Transverse colon (tissue), 4 donors: Measurements from ENCODE around the gene WDR27.

ENCODE experiments used
- POLR2A ChIP-seq: fragments of 450-650 bp; IDR thresholded peaks from one replicate; pipeline ENCODE4 v1.6.1; 2016; ENCODE audit warnings: antibody characterized with exemption, mild to moderate bottlenecking, moderate library complexity
- POLR2AphosphoS5 ChIP-seq, 3 donors: sonication (generic); formaldehyde crosslinking; IDR thresholded peaks; one replicate each; pipeline ENCODE4 v1.6.1; 2016; ENCODE audit warnings: antibody characterized with exemption in 3 of 3
- TF ChIP-seq, protein P1 (sequence below), 5 experiments: fragments of 200-600 bp in 3 of 5; fragments of 450-650 bp in 2 of 5; sonication (generic) in 3 of 5; IDR thresholded peaks; 1 replicate in 2 of 5; 2 replicates in 3 of 5; pipeline ENCODE4 v1.5.1; 2016 to 2017; ENCODE audit warnings: antibody characterized with exemption in 5 of 5, inconsistent platforms in 3 of 5, mild to moderate bottlenecking in 2 of 5, moderate library complexity in 1 of 5

DNA sequence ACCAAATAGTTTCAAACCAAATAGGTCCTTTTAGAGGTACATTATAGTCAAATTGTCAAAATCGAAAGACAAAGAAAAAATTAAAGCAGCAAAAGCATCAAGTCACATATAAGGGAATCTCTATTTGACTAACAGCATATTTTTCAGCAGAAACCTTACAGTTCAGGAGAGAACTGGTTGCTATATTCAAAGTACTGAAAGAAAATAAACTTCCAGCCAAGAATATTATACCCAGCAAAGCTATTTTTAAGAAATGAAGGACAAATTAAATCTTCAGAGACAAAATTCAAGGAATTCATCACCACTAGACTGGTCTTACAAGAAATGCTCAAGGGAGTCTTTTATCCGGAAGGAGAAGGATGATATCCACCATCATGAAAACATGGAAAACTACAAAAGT, 16.0 kb downstream of the WDR27 start:
- TF ChIP-seq, protein P1, sequence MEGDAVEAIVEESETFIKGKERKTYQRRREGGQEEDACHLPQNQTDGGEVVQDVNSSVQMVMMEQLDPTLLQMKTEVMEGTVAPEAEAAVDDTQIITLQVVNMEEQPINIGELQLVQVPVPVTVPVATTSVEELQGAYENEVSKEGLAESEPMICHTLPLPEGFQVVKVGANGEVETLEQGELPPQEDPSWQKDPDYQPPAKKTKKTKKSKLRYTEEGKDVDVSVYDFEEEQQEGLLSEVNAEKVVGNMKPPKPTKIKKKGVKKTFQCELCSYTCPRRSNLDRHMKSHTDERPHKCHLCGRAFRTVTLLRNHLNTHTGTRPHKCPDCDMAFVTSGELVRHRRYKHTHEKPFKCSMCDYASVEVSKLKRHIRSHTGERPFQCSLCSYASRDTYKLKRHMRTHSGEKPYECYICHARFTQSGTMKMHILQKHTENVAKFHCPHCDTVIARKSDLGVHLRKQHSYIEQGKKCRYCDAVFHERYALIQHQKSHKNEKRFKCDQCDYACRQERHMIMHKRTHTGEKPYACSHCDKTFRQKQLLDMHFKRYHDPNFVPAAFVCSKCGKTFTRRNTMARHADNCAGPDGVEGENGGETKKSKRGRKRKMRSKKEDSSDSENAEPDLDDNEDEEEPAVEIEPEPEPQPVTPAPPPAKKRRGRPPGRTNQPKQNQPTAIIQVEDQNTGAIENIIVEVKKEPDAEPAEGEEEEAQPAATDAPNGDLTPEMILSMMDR (IDR thresholded peaks at IDR 0.05): no peak
- TF ChIP-seq POLR2A (no peak), POLR2AphosphoS5 (IDR thresholded peaks at IDR 0.05) (no peak)
